ENCODE measurements around the gene DACH2.

DACH2 gene

DNA sequence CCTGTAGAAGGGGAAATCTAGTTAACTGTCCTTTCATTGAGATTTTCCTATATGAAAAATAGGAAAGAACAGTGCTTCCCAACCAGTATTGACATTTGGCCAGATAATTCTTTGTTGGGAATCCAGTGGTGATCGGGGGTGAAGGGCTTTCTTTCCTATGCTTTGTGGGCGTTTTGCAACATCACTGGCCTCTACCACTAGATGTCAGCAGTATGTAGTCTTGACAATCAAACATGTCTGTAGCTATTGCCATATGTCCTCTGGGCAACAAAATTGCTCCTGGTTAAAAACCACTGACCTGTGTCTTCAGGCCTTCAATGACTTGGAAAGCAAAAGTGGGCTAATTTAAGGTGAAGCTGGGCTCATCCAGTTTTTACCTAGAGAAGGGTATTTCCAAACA, 658.5 kb downstream of the DACH2 start:
- no peak for DNase-seq (ENCODE audit: low read depth in 2 of 2)

DNA sequence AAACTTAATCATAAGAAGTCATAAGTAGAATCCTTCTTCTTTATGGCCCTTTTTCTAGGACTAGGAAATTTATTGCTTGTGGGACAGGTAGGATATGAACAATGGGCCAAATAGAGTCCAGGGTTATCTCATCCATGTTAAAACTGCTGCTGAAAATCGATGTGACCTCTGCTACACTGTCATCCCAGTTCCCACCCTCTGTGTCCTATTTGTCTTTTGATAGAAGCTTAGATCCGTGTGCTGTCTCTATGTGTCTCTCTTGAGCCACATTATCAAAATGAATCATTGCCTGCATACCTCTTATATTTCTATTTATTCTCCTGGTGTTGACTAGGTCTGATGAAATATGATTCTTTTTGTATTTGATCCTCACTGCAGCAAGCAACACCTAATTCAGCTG, 661.4 kb downstream of the DACH2 start:
- DNase-seq (ENCODE audit: low read depth in 2 of 2): no peak

GRCh38 chrX:86829786-86830185, 681.5 kb downstream of the DACH2 start:
- no peak for DNase-seq (ENCODE audit: low read depth in 2 of 2)

DNA sequence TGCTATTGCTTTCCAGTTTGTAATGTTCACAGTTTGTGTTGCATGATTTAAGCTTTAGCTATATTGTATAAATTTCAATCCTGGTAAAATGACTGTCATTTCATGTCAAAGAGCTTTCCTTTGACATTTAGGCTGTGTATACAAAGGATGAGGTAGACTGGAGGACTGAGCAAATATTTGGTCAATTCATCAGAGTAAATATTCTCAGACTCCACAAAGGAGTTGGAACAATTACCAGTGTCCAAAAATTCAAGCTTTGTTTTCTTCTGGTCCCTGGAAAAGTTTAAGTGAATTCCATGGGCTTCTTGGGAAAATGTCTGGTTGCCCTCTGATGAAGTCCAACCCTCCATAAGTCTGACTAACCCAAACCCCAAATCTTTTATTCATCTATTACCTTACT, 682.4 kb downstream of the DACH2 start:
- DNase-seq (ENCODE audit: low read depth in 2 of 2): no peak

GRCh38 chrX:86845101-86845500, 696.9 kb downstream of the DACH2 start:
- no peak for DNase-seq (ENCODE audit: low read depth in 2 of 2)

All from fibroblast of skin of left quadriceps (primary cell).